Umbilical cord (tissue), 2 donors: Measurements from ENCODE around the gene ATP6V0D1. TPM values are rescaled to one million over a fixed set of nuclear protein-coding genes. Genes with fewer than 3 reads are reported as not detected.
A peak's percentile ranks its signal among the peaks of the same experiment; 100 is the strongest.
"Not testable (repeated sequence)": the region's sequence is repeated elsewhere in the genome, so short reads cannot be mapped to it uniquely, and the experiment has no call there.

Experiments used
- DNase-seq: peaks from one replicate; pipeline ENCODE4 v3.0.0-alpha.2; 2015; ENCODE audit warnings: low spot score
- total RNA-seq: library from RNA; depleted of rRNA; stranded (reverse); fragments of >200 nt; gene quantifications from one replicate; pipeline ENCODE4 v1.2.3, GENCODE V29; 2014; ENCODE audit warnings: low replicate concordance; ENCODE audit not compliant: insufficient read depth

The ATP6V0D1 gene
- total RNA-seq, 1 donor from 2014 or later, result 52.7 TPM

DNA sequence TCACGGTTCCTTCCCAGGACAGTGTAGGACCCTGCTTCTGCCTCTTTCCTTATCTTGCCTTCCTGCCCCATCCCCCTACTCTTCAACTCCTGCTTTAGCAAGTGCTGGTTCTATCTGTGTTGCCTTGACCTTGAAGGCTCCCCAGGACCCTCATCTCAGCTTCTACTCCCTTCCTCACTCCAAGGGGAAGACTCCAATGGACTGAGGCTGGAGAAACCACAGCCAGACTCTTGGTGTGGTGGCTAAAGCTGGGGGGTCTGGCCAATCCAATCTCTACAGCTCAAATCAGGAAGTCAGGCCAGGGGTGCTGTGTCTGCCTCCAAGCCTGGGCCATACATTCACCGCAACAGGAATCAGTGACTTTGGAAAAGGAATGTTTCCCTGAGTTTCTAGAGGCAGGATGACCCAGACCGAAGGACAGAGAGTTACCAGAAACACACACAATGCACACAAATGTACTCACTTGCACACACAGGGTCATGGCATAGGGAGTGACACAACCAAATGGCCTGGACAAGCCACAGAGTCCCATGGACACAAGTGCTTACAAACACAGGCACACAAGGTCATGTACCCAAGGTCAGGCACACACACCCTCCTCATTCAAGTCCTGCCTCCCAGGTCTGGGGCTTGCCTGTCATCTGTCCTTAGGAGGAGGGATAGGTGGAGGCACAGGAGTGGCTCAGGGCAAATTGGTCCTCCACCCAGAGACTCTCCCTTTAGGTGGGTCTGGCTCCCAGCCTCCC, 51.7 kb downstream of the ATP6V0D1 start:
- no peak for DNase-seq

DNA sequence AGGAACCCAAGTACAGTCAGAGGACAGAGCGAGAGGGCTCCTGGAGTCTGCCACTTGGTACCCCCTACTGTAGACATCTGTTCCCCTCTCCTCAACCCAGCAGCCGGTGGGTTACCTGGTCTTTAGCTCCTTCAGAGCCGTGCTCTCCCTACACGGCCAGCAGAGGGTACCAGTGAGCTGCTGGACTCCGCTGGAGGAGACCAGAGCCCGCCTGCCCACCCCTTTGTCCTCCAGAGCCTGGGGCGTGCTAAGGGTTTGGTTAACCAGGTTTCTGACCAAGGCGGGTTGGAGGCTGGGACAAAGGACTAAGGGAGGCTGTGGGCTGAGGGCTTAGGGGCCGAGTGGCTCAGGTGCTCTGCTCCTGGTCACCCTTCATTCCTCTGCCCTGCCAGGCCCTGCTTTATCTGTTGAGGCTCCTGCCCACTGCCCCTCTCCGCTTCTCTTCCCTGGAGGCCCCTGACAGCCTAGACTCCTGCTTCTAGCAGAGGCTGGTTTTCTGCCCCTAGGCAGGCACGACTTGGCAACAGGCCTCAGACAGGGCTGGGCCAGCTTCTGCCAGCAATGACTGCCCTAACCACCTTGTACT, 52.7 kb downstream of the ATP6V0D1 start:
- peak; percentile 70 for DNase-seq

DNA sequence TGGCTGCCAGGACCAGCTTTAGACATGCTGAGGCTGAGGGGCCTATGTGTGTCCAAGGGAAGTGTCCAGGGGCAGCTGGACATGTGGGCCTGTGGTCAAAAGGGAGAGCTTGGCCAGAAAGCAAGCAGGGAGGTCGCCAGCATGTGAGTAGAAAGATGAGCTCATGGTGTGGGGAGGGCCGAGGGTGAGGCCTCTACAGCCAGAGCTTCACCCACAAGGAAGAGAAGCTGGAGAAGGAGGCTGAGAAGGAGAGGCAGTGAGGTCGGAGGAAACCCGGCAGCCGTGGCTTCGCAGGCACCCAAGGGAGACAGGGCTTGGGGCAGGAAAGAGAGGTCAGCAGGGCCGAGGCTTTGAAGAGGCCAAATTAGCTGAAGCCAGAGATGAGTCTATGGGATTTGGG, 54.0 kb downstream of the ATP6V0D1 start:
- no peak for DNase-seq

DNA sequence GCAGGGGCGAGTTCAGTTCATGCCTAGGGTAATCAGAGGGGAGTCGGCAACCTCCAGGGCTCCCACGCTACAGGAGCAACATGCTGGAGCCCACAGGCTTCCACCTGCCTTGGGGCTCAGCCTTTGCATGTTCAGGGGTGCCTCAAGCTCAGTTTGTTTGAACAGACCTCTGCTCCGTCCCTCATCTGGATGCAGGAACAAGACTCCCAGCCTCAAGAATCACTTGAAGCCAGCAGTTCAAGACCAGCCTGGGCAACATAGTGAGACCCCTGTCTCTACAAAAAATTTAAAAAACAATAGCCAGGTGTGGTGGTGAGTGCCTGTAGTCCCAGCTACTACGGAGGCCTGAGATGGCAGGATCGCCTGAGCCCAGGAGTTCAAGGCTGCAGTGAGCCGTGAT, 54.9 kb downstream of the ATP6V0D1 start:
- DNase-seq, result no peak

DNA sequence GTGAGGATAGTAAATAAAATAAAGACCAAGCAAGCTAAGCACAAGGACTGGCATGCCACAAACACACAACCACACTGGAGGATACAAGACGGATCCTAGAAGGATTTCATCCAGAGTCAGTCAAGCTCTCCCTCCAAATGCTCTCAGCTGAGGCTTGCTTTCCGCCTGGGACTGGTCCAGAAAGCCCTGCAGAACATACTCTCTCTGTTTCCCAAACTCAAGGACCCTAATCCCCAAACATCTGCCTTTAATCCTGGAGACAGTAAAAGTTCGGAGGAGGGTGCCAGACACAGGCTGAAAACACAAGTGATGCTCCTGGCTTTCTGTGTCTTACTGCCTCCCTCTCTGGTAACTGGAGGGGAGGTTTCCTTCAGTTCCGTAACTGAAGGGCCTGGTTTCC, 55.4 kb downstream of the ATP6V0D1 start:
- DNase-seq, result peak; percentile 95

DNA sequence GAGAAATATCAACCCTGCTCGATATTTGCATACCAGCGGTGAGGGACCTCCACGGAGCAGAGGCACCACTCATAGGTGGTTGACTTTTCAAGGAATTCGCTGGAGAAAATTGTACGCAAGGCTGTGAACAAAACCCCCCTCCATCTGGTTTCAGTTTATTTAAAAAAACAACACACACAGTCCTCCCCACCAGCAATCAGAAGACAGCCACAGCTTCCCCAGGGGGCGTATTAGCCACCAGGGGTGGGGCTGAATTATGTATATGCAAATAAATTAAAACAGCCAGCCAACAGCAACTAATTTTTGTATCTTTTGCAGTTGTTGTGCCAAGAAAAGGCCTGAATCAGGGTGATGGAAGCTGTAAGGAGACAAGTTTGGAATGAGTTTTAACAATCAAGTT, 55.9 kb downstream of the ATP6V0D1 start:
- no peak for DNase-seq

DNA sequence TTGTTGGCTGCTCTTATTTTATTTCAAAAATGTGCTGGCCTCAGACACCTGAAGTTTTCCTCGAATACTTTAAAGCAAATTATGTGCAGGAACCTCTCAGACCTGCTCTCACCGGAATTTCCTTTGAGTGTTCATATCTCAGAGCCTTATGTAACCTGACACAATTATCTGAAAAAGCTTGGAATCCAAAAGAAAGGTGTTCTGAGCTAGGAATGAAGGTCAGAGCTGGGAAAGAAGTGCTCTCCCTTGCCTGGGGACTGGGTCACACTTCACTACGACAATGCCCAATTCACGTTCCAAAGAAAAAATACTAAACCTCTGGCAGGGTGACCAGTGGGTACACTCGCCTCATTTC, 56.7 kb downstream of the ATP6V0D1 start:
- no peak for DNase-seq

DNA sequence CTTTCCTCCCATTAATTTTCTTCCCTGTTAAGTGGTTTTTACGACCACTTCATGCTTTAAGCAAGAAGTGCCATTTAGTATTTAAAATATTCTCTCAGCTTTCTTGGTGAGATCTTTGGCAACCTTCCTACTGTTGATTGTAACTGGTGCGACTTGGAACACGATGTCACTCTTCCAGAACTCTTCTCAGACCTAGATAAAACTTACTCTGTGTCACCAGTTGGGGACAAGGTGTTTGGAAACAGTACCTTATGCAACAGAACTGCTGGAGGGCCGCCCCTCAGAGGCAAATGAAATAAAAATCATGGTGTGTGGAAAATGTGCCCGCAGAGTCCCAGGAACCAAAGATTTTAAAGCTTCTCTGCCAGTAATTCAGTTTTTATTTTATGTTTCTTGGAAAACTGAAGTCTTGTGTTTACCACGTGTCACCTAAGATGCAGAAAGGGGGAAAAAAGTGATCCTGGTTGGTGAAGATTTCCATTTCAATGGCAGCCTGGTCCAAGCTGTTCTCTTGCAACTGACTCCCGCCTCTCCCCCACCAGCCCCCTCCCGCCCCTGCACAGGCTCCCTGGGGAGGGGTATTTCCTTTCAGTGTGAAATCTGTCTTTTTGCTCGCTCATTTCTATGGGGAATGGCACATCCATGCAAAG, 57.2 kb downstream of the ATP6V0D1 start:
- no peak for DNase-seq

DNA sequence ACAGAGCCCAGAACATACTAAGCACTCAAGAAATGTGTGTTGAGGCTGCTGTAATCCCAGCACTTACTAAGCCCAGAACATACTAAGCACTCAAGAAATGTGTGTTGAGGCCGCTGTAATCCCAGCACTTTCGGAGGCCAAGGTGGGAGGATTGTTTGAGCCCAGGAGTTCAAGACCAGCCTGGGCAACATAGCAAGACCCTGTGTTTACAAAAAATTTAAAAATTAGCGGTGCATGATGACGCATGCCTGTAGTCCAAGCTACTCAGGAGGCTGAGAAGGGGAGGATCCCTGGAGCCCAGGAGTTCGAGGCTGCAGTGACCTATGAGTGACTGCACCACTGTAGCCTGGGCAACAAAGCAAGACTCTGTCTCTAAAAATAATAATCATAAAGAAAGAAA, 57.9 kb downstream of the ATP6V0D1 start:
- no peak for DNase-seq

DNA sequence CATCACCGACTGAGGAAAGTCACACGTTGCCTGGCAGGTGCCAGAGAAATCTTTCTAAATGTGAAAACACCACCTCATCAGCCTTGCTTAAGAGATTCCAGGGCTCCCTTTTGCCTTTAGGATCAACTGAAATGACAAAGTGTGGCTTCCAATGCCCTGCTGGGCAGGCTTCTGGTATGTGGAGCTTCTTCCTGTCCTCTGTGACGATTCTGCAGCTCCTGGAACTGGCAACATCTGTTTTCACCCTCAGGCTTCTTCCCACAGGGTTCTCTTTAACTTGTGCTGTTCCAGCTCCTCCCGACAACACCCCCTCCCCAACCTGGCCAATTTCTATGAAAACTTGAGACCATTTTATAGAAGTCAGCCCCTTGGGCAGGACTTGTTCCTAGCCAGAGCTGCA, 59.9 kb downstream of the ATP6V0D1 start:
- DNase-seq, result no peak

DNA sequence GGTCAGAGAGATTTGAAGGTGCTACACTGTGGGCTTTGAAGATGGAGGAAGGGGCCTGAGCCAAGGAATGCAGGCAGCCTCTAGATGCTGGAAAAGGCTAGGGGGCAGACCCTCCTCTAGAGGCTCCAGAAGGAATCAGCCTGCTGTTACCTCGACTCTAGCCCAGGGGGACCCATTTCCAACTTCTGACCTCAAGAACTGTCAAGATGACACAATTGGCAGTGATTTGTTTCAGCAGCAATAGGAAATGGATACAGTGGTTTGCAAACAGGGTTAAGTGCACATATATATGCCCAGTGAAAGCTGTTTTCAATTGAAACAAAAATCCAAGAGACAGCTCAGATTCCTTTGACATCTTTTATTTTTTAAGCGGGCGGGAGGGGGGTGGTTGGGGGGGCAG, 61.0 kb downstream of the ATP6V0D1 start:
- DNase-seq, result no peak

DNA sequence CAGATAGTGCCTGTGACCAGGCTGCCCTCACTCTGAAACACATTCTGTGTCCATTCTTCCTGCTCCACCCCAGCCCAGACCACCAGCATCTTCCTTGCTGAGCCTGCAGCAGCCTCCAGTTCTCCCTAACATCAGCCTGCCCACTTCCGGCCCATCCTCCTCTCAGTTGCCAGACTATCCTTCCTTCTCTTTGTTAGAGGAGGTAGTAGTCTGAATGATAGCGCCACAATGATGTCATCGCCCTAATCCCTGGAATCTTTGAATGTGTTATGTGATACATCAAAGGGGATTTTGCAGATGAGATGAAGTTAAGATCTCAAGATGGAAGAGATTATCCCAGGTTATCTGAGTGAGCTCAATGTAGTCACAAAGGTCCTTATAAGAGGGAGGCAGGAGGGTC, 61.5 kb downstream of the ATP6V0D1 start:
- peak; percentile 65 for DNase-seq

DNA sequence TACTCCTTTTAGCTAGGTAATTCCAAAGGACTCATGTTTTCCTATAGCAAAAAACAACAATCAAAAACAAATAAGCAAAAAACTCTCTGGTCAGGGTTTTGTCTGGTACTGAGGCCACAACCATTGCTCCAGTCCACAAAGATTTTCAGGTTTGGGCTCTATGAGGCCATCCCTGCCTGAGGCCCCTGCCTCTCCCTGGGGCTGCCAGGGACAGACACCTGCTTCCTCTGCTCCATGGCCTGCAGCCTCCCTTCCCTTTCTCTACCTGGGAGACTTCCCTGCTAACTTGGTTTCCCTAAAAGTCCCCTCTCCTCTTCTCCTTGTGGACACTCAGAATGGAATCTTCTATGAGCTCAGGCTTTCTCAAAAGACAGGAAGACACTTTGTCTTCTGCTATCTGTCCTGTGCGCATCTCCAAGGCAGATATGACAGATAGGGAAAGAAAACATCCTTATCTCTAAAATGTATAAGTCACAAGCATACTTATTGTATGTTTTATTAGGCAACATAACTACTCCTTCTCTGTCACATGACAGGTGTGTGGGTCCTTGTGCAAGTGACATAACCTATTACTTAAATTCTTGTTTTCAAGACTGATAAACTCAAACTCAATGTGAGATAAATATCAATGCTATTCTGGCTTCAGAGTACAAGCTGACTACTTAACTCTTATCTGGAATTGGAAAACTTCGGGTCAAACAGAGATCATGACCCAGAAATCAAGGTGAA, 63.5 kb downstream of the ATP6V0D1 start:
- DNase-seq, result no peak

DNA sequence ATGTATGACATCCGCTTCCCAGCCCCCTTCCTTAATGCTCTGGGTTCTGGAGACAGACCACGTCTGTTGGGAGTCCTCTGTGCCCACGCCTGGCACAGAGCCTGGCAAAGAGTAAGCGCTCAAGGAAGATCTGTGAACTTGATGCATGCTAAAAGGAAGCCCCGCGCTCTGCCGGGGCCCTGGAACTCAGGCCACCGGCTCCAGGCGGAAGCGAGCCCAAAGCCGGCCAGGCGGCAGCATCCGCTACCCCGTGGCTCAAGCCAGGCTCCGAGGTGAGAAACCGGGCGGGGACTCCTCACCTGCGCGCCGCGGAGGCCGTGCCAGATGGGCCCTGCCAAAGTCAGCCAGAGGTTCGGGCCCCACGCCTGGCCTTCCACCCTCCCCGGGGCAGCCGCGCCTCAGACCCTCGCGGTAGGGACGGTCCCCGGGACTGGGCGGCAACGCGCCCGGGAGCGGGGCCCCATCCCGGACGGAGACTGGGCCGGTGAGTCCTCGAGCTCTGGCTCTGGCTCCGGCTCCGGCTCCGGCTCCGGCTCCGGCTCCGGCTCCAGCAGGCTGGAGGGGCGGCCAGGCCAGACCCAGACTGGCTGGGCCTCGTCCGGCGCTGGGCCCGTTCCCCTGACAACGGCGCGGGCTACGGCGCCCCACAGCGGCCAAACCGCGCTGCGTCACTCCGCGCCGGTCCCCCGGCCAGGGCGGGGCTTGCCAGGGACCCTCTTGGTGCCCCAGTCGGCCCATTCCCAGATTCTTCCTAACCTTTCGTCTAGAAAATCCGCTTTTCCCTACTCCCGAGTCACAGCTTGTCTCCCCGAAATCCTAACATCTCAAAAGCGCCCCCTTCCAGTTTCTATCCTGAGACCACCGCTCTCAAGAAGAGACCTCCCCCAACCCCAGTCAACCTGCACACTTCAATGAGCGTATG, 64.8 kb downstream of the ATP6V0D1 start, which contains the start of gene ZDHHC1:
TSS of gene ZDHHC1 (minus strand) at position 606 of the 922 bp plus-strand sequence. CDS start 8,702 bp downstream, outside the sequence.
- DNase-seq, result peak; percentile 76

DNA sequence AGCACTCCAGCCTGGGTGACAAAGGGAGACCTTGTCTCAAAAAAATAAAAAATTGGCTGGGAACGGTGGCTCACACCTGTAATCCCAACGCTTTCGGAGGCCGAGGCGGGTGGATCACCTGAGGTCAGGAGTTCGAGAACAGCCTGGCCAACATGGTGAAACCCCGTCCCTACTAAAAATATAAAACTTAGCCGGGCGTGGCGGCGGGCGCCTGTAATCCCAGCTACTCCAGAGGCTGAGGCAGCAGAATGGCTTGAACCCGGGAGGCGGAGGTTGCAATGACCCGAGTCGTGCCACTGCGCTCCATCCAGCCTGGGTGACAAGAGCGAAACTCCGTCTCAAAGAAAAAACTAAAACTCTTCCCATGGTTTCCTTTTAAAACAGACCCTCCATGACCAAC, 65.5 kb downstream of the ATP6V0D1 start:
- not testable (repeated sequence) for DNase-seq

DNA sequence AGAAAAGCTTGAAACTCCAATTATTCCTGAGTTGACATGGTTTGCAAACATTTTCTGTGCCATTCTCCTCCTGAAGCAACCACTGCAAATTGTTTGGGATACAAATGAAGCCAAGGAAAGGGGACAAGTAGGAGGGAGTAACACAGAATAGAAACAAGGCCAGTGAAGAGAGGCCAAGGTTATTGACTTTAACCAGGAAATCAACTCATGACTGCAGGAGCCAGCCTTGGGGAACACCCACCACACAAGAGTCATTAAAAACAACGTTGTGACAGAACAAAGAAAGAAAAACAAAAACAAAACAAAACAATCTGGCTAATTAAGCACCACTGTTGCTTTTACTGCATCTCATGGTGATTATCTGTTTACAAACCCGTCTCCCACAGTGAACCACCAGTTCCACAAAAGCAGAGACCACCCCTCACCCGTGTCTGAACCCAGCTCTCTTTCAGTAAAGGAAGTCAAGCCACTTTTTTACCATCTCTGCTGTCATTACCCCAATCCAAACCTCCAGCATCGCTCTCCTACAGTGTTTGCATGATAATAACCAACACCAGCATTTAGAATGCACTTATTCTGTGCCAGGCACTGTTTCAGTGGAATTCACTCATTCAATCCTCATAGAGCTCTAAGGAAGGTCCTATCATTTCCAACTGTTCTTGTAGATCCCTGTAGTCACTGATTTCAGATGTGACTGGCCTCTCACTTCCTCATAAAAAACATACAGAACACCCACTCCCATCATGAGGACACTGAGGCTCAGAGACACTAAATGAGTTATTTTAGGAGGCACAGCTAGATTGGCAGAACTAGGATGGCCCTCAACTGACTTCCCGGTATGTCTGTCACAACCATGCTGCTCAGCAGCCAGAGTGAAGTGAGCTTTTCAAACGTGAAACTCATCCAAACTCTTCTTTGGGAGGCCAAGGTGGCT, 66.7 kb downstream of the ATP6V0D1 start:
- no peak for DNase-seq

DNA sequence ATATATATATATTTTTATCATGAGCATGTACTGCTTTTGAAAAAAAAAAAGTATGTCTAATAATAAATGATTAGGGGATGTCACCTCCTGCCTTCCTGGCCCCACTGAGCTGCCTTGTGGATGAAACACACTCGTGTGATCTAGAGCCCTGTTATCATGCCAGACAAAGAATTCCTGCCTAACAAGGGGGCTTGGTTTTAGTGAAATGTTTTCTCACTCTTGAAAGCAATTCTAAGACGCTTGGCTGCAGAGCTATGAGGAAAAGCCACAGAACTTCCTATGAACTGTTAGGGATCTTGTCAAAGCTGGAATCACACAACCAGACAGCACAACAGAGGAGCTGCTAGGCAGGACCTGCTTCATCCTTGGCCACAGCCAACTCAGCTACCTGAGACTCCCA, 68.7 kb downstream of the ATP6V0D1 start:
- DNase-seq, result no peak

DNA sequence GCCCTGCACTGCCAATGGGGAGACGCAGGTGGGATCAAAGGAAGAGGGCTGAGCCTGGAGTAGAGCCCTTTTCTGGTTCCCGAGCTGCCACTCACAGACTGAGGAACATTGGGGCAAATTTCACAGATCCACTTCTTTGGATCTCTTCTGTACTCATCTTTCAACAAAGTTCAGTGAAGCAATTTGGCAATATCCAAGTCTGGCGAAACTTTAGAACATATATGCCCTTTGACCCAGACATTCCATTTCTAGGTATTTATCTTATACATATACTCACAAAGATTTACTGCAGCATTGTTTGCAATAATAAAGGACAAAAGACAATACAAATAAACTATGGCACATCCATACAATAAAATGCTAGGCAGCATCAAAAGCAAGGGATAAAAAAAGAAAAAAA, 69.6 kb downstream of the ATP6V0D1 start:
- no peak for DNase-seq

DNA sequence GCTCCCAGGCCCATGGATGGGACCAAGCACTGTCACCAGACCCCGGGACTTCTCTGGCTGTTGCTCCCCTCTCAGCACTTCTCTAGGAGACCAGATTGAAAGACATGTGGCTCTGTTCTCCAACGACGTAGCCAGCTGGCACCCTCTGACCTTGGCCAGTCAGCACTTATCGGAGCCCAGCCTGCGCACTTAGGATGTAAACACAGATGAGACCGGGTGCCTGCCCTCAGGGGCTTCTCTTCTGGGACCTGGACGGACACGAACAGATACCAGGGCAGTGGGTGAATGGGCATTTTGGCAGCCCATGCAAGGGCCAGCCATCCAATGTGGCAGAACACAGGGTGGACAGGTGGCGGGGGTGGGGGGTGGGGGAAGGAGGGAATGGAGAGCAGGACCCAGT, 71.3 kb downstream of the ATP6V0D1 start:
- no peak for DNase-seq

DNA sequence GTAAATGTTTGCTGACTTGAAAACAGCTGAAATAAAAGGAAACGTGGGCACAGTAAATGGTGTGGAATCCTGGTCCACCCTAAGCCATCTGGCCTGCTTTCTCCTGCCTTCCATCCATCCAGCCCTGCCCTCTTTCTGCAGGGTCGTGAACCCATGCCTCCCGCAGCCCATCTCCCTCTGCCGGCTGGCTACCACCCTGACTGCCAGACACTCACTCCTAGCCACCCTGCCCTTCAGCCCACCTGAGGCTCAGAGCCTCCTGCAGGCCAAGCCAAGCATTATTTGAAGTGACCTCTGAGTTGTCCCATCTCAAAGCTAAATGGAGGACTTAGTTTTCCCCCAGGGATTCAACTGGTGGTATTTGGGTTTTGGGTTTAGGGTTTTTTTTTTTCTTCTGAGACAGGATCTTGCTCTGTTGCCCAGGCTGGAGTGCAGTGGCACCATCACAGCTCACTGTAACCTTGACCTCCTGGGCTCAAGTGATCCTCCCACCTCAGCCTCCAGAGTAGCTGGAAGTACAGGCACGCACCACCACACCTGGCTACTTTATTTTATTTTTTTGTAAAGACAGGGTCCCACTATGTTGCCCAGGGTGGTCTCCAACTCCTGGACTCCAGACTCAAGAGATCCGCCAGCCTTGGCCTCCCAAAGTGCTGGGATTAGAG, 73.0 kb downstream of the ATP6V0D1 start:
- DNase-seq, result no peak
